Measurements from ENCODE around the gene CCDC157. TPM values are rescaled to one million over a fixed set of nuclear protein-coding genes. Genes with fewer than 3 reads are reported as not detected.

Gene CCDC157
- total RNA-seq, 1 donor from 2014 or later, result 2.3 TPM

- Mint-ChIP-seq H3K27me3 (ENCODE audit: low read depth) (no peaks in the 10 kb centered on the region), H3K27ac (ENCODE audit: unreplicated experiment) (peak overlapping the region; percentile 99), H3K4me3 (ENCODE audit: unreplicated experiment) (peak overlapping the region; percentile 80), H3K4me1 (ENCODE audit: low read depth) (peaks cover 59% of the 10 kb centered on the region), H3K9me3 (ENCODE audit: low read depth) (no peaks in the 10 kb centered on the region), H3K36me3 (ENCODE audit: low read depth) (peaks cover 2% of the 10 kb centered on the region)
- TF ChIP-seq CTCF (IDR thresholded peaks at IDR 0.05), result peak; percentile 35
- no peak for DNase-seq (ENCODE audit: low spot score)
Observed at GRCh38 chr22:30423301-30423958, 66.6 kb downstream of the CCDC157 start.

GRCh38 chr22:30423959-30424533 is 67.2 kb downstream of the CCDC157 start:
- Mint-ChIP-seq H3K36me3 (ENCODE audit: low read depth) (peaks cover 2% of the 10 kb centered on the region), H3K4me1 (ENCODE audit: low read depth) (peaks cover 59% of the 10 kb centered on the region)

DNA sequence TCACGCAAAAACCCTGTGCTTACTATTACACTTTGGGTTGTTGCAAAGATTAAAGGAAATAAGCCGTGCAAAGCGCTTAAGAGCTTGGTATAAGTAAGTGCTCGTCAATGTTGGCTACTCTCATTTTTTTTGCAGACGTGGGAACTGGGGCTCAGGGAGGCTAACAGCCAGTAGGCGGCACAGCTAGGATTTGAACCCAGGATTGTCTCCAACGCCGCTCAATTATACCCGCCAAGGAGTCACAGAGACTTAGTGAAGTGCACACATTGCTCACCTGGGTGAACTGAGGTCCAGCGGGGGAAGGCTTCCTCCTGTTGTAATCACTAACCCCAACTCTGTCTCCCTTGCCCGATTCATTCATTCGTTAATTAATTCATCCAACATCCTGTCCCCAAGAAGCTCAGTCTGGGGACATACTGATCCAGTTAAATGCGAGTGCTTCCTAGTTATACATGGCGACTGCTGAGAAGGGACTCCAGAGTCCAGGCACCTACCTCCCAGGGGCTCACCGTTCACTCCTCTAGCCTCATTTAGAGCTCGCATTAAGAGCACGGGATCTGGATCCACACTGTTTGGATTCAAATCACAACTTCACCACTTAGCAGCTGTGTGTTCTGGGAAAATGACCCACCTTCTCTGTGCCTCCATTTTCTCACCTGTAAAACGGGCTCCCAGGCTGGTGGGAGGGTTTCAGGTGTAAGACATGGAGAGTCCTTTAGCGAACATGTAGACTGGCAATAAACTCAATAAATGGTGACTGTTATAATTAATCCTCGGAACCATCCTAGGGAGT is 67.9 kb downstream of the CCDC157 start:
- Mint-ChIP-seq H3K9me3 (ENCODE audit: low read depth) (no peaks in the 10 kb centered on the region), H3K36me3 (ENCODE audit: low read depth) (peaks cover 2% of the 10 kb centered on the region), H3K4me1 (ENCODE audit: low read depth) (peaks cover 59% of the 10 kb centered on the region), H3K27me3 (ENCODE audit: low read depth) (no peaks in the 10 kb centered on the region), H3K4me3 (ENCODE audit: unreplicated experiment) (peak overlapping the region; percentile 80), H3K27ac (ENCODE audit: unreplicated experiment) (peak overlapping the region; percentile 99)
- no peak for DNase-seq (ENCODE audit: low spot score)
- no peak for TF ChIP-seq CTCF (IDR thresholded peaks at IDR 0.05)

More at GRCh38 chr22:30423959-30424533, 67.2 kb downstream of the CCDC157 start:
- Mint-ChIP-seq H3K9me3 (ENCODE audit: low read depth) (no peaks in the 10 kb centered on the region), H3K27me3 (ENCODE audit: low read depth) (no peaks in the 10 kb centered on the region), H3K4me3 (ENCODE audit: unreplicated experiment) (peak overlapping the region; percentile 80), H3K27ac (ENCODE audit: unreplicated experiment) (peak overlapping the region; percentile 99)
- TF ChIP-seq CTCF (IDR thresholded peaks at IDR 0.05), result no peak
- peak; percentile 100 for DNase-seq (ENCODE audit: low spot score)

DNA sequence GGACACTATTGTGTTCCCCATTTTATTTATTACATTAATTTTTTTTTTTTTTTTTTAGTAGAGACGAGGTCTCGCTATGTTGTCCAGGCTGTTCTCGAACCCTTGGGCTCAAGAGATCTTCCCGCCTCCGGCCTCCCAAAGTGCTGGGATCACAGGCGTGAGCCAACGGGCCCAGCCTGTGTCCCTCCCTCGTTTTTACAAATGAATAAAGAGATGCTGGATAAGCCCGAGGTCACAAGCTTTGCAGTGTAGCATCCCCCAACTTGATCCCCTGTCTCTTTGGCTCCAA is 68.5 kb downstream of the CCDC157 start:
- no peaks in the 10 kb centered on the region for H3K9me3 Mint-ChIP-seq (ENCODE audit: low read depth)
- peak overlapping the region; percentile 86 for H3K4me3 Mint-ChIP-seq (ENCODE audit: unreplicated experiment)
- peaks cover 56% of the 10 kb centered on the region for H3K4me1 Mint-ChIP-seq (ENCODE audit: low read depth)
- peaks cover 3% of the 10 kb centered on the region for H3K36me3 Mint-ChIP-seq (ENCODE audit: low read depth)
- H3K27me3 Mint-ChIP-seq (ENCODE audit: low read depth), result no peaks in the 10 kb centered on the region
- no peak for DNase-seq (ENCODE audit: low spot score)
- no peak for TF ChIP-seq CTCF (IDR thresholded peaks at IDR 0.05)
- H3K27ac Mint-ChIP-seq (ENCODE audit: unreplicated experiment), result peak overlapping the region; percentile 91

GRCh38 chr22:30425616-30426387 is 69.0 kb downstream of the CCDC157 start, which contains the start of gene MTFP1:
TSS of gene MTFP1 (plus strand) at chr22:30425768. CDS start at chr22:30425880, 112 bp downstream.
- Mint-ChIP-seq H3K4me3 (ENCODE audit: unreplicated experiment) (peak within 1 kb of the TSS; percentile 86), H3K27me3 (ENCODE audit: low read depth) (no peaks in the 10 kb centered on the region), H3K36me3 (ENCODE audit: low read depth) (peaks cover 3% of the 10 kb centered on the region), H3K4me1 (ENCODE audit: low read depth) (peaks cover 51% of the 10 kb centered on the region), H3K9me3 (ENCODE audit: low read depth) (no peaks in the 10 kb centered on the region), H3K27ac (ENCODE audit: unreplicated experiment) (peak within 1 kb of the TSS; percentile 99)
- peak; percentile 94 for DNase-seq (ENCODE audit: low spot score)
- no peak for TF ChIP-seq CTCF (IDR thresholded peaks at IDR 0.05)

Measured in chondrocyte (in vitro differentiated cells).